Glomerular visceral epithelial cell (primary cell): Measurements from ENCODE around the gene SENP6.
"Not testable (repeated sequence)": the region's sequence is repeated elsewhere in the genome, so short reads cannot be mapped to it uniquely, and the experiment has no call there.

Experiments
- DNase-seq: peaks from one replicate; pipeline ENCODE4 v3.0.0-alpha.2; 2016; ENCODE audit errors: extremely low spot score

The SENP6 gene, protein sequence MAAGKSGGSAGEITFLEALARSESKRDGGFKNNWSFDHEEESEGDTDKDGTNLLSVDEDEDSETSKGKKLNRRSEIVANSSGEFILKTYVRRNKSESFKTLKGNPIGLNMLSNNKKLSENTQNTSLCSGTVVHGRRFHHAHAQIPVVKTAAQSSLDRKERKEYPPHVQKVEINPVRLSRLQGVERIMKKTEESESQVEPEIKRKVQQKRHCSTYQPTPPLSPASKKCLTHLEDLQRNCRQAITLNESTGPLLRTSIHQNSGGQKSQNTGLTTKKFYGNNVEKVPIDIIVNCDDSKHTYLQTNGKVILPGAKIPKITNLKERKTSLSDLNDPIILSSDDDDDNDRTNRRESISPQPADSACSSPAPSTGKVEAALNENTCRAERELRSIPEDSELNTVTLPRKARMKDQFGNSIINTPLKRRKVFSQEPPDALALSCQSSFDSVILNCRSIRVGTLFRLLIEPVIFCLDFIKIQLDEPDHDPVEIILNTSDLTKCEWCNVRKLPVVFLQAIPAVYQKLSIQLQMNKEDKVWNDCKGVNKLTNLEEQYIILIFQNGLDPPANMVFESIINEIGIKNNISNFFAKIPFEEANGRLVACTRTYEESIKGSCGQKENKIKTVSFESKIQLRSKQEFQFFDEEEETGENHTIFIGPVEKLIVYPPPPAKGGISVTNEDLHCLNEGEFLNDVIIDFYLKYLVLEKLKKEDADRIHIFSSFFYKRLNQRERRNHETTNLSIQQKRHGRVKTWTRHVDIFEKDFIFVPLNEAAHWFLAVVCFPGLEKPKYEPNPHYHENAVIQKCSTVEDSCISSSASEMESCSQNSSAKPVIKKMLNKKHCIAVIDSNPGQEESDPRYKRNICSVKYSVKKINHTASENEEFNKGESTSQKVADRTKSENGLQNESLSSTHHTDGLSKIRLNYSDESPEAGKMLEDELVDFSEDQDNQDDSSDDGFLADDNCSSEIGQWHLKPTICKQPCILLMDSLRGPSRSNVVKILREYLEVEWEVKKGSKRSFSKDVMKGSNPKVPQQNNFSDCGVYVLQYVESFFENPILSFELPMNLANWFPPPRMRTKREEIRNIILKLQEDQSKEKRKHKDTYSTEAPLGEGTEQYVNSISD

DNA sequence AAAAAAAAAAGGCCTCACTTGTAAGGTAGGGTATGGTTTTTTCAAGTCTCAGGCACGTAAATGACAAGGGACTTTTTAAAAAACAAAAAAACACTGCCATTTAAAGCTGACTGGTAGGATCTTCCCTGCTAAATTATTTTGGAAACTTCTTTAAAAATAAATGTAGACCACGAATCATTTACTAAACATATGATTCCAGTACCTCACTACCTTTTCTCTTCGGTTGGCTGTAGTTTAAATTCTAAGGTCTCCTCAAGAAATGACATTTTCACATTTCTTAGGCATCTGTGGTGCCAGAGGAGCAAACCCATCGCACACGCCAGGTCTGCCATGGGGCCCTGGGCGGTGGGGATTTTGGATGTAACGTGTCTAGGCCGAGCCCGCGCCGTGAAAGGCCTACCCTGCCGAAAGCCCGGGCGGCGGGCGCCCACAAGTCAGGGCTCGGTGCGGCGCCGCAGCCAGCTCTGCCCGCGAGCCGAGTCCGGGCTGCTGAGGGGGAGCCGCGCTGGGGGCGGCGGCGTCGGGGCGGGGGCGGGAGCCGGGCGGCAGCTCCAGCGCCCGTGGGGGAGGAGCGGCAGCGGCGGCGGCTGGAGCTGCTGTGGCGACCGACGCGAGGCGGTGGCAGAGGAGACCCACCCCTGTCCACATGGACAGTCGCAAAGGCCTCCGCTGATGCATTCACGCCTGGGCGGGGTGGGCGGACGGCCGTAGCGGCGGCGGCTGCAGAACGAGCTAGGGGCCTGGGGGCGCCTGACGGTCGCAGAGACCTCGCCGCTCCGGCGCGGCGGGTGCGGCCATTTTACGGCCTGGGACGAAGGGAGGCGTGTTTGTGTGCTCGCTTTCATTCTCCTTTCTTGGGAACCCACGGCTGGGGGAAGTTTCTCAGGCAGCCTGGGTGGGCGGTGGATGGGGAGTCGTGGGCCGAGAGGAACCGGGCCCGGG is at the start of gene SENP6:
TSS of gene SENP6 (plus strand) at position 577 of the 942 bp plus-strand sequence. CDS start 645 bp downstream, outside the sequence.
- peak; percentile 86 for DNase-seq

DNA sequence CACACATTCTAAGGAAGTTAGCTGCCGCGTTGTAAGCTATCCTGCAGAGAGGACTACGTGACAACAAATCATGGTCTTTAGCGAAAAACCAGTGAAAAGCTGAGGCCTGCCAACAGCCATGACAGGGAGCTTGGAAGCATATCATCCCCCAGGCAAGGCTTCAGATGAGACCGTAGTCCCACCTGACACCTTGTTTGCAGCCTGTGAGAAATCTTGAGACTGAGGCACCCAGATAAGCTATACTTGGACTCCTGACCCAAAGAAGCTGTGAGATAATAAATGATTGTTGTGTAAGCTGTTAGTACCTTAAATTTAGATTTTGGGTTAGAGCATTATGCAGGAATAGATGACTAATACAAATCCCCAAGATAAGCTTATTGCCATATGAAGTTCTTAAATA is 45.4 kb upstream of the SENP6 start:
- DNase-seq = no peak

DNA sequence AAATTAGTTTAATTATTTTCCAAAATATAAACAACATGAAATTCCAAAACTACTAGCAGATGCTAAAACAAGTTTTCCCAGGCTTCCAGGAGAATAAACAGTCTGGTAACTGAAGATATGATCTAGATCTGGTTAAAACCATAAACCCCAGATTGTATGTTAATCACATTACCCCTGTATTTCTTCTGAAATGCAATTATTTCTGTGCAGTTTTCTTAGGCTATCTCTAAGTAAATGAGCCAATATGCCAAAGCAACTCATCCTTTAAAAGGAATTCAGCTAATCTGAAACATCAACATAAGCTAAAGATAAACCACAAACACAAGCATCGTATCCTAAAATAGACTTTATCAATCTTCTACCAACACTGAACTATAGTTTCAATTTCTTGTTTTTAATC is 44.6 kb upstream of the SENP6 start:
- DNase-seq = no peak

DNA sequence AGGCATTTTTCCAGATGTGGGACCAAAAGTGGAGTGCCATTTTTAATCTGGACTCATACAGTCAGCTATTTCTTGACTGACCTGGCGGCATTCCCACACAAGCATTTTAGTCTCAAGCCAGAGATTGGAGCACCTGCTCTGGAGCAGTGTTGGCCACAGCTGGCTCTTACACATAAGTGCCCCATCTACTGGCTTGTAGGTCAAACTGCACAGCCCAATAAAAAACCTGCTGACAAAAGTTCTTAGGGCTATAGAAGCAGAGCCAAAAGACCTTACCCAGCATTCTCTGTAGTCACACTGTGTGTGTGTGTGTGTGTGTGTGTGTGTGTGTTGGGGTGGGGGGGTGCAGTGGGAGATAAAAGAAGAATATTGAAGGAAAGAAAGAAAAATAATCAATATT is 38.6 kb upstream of the SENP6 start:
- DNase-seq = peak; percentile 39

DNA sequence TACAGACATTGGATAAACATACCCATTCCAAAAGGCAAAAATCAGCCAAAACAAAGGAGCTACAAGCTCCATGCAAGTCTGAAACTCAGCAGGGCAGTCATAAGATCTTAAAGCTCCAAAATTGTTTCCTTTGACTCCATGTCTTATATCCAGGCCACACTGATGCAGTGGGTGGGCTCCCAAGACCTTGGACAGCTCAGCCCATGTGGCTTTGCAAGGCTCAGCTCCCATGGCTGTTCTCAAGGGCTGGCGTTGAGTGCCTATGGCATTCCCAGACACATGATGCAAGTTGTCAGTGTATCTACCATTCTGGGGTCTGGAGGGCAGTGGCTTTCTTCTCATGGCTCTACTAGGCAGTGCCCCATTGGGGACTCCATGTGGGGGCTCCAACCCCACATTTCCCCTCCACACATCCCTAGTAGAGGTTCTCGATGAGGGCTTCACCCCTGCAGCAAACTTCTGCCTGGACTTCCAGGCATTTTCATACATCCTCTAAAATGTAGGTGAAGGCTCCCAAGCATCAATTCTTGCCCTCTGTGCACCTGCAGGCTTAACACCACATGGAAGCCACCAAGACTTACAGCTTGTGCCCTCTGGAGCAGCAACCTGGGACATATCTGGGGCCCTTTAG is 35.4 kb upstream of the SENP6 start:
- no peak for DNase-seq

DNA sequence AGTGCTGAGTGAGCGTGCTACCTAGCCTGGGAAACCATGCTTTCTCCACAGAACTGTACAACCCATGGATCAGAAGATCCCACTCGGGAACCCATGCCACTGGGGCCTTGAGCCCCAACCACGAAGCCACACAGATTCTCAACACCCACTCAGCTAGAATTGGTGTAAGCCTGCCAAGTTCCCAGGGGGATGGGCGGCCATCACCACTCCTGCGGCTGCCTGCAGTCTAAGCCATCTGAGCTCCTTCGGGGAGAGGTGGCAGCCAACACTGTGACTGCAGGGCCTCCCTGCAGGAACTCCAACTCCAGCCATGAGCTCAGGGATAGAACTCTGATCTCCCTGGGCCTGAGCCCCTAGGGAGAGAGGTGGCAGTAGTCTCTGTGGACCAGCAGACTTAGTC is 33.6 kb upstream of the SENP6 start:
- no peak for DNase-seq

DNA sequence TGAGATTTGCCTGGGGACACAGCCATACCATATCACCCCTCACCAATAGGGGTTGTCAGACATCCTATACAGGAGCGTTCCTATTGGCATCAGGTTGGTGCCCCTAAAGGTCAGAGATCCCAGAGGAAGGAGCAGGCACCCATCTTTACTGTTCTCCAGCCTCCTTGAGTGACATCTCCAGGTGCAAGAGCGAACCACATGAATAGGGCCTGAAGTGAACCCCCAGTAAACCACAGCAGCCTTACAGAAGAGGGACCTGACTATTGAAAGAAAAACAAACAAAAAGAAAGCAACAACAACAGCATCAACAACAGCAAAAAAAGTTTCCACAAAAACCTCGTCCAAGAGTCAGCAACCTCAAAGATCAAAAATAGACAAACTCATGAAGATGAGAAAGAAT is 32.7 kb upstream of the SENP6 start:
- no peak for DNase-seq

DNA sequence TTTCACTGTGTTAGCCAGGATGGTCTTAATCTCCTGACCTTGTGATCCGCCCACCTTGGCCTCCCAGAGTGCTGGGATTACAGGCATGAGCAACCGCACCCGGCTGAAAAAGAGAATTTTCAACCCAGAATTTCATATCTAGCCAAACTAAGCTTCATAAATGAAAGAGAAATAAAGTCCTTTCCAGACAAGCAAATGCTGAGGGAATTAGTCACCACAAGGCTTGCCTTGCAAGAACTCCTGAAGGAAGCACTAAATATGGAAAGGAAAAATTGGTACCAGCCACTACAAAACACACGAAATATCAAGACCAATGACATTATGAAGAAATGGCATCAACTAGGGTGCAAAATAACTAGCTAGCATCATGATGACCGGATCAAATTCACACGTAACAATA is 31.0 kb upstream of the SENP6 start:
- peak; percentile 3 for DNase-seq

DNA sequence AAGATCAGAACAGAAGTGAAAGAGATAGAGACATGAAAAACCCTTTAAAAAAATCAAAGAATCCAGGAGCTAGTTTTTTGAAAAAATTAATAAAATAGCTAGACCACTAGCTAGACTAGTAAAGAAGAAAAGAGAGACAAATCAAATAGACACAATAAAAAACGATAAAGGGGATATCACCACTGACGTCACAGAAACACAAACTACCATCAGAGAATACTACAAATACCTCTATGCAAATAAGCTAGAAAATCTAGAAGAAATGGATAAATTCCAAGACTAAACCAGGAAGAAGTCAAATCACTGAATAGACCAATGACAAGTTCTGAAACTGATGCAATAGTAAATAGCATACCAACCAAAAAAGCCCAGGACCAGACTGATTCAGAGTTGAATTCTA is 29.6 kb upstream of the SENP6 start:
- no peak for DNase-seq

DNA sequence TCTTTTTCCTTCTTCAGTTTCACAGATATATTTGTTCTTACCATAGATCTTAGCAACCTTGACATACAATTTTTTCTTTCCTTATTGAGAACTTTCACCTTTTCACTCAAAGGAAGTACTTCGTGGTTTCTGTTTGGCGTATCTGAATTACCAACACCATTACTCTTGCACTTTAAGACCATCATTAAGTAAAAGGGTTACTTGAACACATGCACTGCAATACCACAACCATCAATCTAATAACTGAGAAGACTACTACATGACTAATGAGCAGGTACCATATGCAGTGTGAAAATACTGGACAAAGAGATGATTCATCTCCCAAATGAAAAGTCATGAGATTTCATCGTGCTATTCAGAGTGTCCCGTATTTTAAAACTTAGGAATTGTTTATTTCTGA is 21.7 kb upstream of the SENP6 start:
- no peak for DNase-seq

DNA sequence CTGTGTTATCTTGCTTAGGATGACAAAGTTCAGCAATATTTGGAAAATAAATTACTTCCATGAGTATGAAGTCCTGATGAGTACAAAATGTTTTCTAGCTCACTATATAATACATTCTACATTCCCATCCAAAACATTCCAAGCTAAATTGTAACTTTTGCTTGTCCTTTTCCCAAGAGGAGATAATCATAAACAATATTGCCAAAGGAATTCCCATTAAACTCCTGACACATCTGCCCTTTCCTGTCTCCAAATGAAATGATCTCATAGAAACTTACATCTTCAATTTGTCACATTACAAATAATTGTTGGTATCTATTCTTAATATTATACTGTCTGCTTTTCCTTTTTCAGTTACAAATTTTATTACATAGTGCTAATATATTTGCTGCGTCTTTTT is 20.4 kb upstream of the SENP6 start:
- no peak for DNase-seq

DNA sequence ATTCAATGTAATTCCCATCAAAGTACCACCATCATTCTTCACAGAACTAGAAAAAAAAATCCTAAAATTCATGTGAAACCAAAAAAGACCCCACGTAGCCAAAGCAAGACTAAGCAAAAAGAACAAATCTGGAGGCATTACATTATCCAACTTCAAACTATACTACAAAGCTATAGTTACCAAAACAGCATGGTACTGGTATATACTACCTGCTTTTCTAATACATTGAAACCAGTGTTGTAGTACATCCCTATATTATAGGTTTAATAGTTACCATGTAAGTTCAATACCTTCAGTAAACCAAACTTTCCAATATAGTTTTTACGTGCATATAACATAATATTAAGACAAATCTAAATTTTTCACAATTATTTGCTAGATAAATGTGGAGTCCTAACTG is 17.1 kb upstream of the SENP6 start:
- DNase-seq = not testable (repeated sequence)

DNA sequence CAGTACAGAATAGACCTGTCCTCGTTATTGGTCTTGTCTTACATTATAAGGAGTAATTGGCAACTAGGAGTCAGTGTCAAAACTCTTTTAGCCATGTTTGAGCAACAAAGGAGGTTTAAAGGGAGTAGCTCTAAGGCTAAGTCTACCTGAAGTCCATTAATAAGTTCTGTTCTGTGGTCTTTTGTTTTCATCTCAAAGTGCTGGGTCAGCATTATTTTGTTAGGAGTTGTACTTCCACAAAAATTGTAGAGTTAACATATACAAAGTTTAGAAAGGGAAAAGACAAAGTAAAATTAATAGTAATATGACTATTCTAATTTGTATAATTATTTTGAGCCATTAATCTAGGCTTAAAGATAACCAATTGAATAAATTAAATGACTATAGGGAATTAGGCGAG is 12.7 kb upstream of the SENP6 start:
- no peak for DNase-seq

DNA sequence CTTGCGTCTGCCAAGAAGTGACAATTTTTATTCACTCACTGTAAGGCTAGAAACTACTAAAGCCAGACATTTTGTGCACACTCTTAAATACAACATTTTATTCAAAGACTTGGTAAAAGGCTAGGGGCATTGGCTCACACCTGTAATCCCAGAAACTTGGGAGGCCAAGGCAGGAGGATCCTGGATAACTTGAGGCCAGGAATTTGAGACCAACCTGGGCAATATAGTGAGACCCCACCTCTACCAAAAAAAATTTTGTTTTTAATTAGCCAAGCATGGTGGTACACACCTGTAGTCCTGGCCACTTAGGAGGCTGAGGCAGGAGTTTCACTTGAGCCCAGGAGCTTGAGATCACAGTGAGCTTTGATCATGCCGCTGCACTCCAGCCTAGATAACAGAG is 11.3 kb upstream of the SENP6 start:
- DNase-seq = no peak

DNA sequence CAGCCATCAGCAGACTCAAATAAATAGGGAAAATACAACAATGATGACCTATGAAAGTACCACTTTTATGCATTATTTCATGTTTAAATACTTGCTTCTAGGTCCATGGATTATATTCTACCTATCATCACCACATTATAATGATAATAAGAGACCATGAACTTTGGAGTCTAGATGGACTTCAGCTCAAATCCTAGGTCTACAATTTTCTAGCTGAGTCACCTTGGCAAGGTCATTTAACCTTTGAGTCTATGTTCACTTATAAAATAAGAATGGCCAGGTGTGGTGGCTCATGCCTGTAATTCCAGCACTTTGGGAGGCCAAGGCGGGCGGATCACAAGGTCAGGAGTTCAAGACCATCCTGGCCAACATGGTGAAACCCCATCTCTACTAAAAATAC is 5.3 kb upstream of the SENP6 start:
- DNase-seq = not testable (repeated sequence)

DNA sequence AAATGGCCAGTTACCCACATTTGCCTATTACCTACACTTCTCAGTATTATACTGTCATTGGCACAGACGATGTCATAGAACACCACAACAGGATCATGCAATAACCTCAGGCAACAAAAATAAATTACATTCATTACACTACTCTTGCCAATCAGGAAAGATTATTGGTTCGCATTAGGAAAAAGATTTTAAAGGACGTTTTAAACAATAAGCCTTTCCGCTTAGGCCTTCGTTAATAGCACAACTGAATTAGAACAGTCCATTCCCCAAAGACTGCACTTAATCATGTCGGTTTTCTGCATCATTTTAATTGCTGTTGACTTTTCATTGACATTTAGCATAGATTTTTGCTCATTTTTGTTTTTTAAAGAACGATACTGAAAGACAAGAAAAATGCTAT is 912 bp upstream of the SENP6 start:
- no peak for DNase-seq

DNA sequence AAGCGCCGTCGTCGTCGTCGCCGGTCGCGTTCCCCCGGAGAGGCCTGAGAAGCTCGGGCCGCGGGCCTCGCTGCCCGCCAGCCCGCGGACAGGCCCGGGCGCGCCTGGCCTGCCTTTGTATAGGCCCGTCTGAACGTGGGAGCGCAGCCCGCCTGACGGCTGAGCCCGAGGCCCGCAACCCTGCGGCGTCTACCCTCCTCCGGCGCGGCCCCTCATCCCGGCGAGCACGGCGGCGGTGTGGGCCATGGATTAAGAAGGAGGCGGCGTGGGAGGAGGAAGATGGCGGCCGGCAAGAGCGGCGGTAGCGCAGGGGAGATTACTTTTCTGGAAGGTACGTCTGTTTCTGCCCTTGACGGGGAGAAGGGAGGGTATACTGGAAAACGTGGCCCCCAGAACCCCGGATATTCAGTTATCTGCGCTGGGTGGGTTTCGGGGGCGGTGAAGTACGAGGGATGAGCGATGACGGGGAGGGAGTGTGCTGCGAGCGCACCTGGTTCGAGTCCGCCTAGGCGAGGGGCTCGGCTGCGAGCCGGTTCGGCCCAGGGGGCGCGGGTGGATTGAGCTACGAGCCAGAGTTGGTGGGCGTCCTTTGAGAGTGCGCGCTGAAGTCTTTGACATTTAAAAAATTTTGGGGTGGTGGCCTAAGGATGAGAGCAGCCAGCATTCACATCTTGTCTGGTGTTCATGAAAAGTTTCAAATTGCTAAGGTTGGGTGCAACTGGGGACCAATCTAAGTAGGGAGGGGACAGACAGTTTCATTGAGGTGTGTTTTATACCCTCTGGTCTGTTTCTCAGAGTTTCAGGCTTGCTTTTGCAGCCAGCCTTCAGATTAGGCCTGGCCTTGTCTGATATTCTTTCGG is 796 bp downstream of the SENP6 start:
- DNase-seq = peak; percentile 52

DNA sequence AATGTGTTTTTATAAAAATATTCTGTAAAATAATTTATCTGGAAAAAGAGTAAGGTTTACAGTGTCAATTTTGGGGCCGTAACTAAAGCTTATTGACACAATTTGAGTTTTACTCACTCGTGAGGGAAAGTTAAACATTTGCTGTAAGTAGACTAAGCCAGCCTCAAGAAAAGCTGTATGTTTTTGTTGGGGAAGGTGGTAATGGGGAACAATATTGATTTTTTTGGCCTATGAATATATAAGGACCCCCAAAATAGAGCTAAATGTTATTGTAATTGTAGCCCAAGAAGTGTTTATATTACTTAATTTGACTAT is 1.4 kb downstream of the SENP6 start:
- no peak for DNase-seq

DNA sequence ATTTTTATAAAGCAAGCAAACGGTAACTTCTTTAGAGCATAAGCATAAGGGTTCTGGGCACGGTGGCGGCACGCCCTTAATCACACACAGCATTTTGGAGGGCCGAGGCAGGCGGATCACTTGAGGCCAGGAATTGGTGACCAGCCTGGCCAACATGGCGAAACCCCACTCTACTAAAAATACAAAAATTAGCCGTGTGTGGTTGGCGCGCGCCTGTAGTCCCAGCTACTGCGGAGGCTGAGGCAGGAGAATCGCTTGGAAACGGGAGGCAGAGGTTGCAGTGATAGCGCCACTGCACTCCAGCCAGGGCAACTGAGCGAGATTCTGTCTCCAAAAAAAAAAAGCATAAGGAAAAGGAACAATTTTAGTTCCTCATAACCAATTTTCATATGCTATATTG is 2.6 kb downstream of the SENP6 start:
- no peak for DNase-seq

DNA sequence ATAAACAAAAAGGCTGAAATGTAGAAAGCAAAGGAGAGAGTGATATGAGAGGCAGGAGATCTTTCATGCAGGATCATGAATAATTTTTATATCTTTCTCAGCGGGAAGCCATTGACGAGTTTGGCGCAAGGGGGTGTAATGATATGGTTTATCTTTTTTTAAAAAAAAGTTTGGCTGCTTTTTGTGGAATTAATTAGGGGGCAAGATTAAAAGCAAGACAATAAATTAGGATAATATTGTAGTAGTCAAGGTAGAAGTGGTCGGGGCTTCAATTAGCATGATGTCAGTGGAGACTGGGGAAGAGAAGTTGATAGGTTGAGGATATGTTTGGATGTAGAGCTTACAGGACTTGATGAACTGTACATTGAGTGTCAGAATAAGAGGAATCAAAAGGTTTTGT is 4.0 kb downstream of the SENP6 start:
- DNase-seq = no peak
